Endothelial cell of umbilical vein (primary cell): Measurements from ENCODE around the gene HBP1. TPM values are rescaled to one million over a fixed set of nuclear protein-coding genes. Genes with fewer than 3 reads are reported as not detected.

Experiments used
- BruUV-seq: library from RNA; stranded (reverse); fragments of 400-500 nt; replicated peaks from 2 replicates; lab custom pipeline; 2021; lab: Mats Ljungman, UMichigan
- CTCF ChIA-PET: fragments of 300-600, 350-600 bp; sonication (Branson Sonifier 250); formaldehyde crosslinking; loops from one replicate; lab custom pipeline; 2021; ENCODE audit warnings: antibody characterized with exemption, inconsistent platforms; lab: Charles Lee
- POLR2A ChIA-PET: fragments of 300-600, 350-600 bp; sonication (Branson Sonifier 250); formaldehyde crosslinking; loops from one replicate; lab custom pipeline; 2021; ENCODE audit warnings: antibody characterized with exemption, inconsistent platforms; lab: Charles Lee
- DNase-seq: peaks from one replicate; pipeline ENCODE4 v3.0.0-alpha.2; 2011; ENCODE audit warnings: low read depth, low spot score
- FAIRE-seq: peaks from 2 replicates; lab custom pipeline; 2011; peaks lifted over from hg19 to GRCh38; lab: Jason Lieb, UNC
- H2AFZ ChIP-seq: 2 replicates; pipeline ENCODE4 v1.6.0; 2012; ENCODE audit warnings: low read depth, low read length, control low read depth, inconsistent platforms
- H3K27ac ChIP-seq: 2 replicates; pipeline ENCODE4 v1.5.1; 2011; ENCODE audit warnings: low read depth, mild to moderate bottlenecking, control low read depth, low read length, moderate library complexity; ENCODE audit not compliant: insufficient read depth
- H3K27me3 ChIP-seq, 2 experiments: 2 replicates each; pipeline versions ENCODE4 v1.6.0 to v1.6.1; 2011; ENCODE audit warnings: low read length in 2 of 2, mixed read lengths in 1 of 2; ENCODE audit not compliant: control insufficient read depth in 2 of 2, insufficient read depth in 2 of 2
- H3K36me3 ChIP-seq, 2 experiments: 2 replicates in 1 of 2; 3 replicates in 1 of 2; pipeline ENCODE4 v1.5.1; 2011; ENCODE audit warnings: low read length in 2 of 2, mild to moderate bottlenecking in 1 of 2, moderate library complexity in 1 of 2; ENCODE audit not compliant: control insufficient read depth in 2 of 2, insufficient read depth in 2 of 2; ENCODE audit errors: extremely low read depth in 1 of 2
- H3K4me1 ChIP-seq: 3 replicates; pipeline ENCODE4 v1.5.1; 2011; ENCODE audit warnings: mild to moderate bottlenecking, low read length; ENCODE audit not compliant: control insufficient read depth, insufficient read depth; ENCODE audit errors: extremely low read depth
- H3K4me2 ChIP-seq: 2 replicates; pipeline ENCODE4 v1.6.1; 2011; ENCODE audit warnings: low read length, control low read depth, mixed read lengths; ENCODE audit not compliant: insufficient read depth
- H3K4me3 ChIP-seq, 3 experiments: fragments of 200-600 bp in 1 of 3; sonication (generic), shearing (Covaris generic) in 1 of 3; replicated peaks in 1 of 3; 2 replicates each; pipeline ENCODE4 v1.5.1; 2011 to 2016; ENCODE audit warnings: control low read depth in 3 of 3, low read length in 3 of 3, mild to moderate bottlenecking in 2 of 3, inconsistent platforms in 1 of 3, low read depth in 1 of 3, moderate library complexity in 1 of 3; ENCODE audit not compliant: insufficient read depth in 1 of 3
- H3K79me2 ChIP-seq: 2 replicates; pipeline ENCODE4 v1.6.0; 2012; ENCODE audit warnings: low read length, inconsistent platforms; ENCODE audit not compliant: control insufficient read depth, insufficient read depth
- H3K9ac ChIP-seq: replicated peaks from 2 replicates; pipeline ENCODE3; 2011; ENCODE audit warnings: low read length, control low read depth; ENCODE audit not compliant: insufficient read depth; ENCODE audit errors: extremely low read depth
- H3K9me1 ChIP-seq: replicated peaks from 3 replicates; pipeline ENCODE4 v1.6.0; 2011; ENCODE audit warnings: mild to moderate bottlenecking, low read length; ENCODE audit not compliant: control insufficient read depth, insufficient read depth; ENCODE audit errors: extremely low read depth
- H3K9me3 ChIP-seq: replicated peaks from 2 replicates; pipeline ENCODE4 v1.5.1; 2012; ENCODE audit warnings: low read length, inconsistent platforms; ENCODE audit not compliant: control insufficient read depth, insufficient read depth
- H4K20me1 ChIP-seq: replicated peaks from 2 replicates; pipeline ENCODE3; 2011; ENCODE audit warnings: mild to moderate bottlenecking, low read length; ENCODE audit not compliant: control insufficient read depth, insufficient read depth; ENCODE audit errors: extremely low read depth
- EZH2 ChIP-seq: IDR thresholded peaks from 2 replicates; pipeline ENCODE4 v1.6.1; 2012; ENCODE audit warnings: borderline replicate concordance, low read depth, mild to moderate bottlenecking, moderate library complexity, low read length, inconsistent platforms; ENCODE audit not compliant: severe bottlenecking
- FOS ChIP-seq: IDR thresholded peaks from 2 replicates; pipeline ENCODE4 v1.6.1; 2011; ENCODE audit warnings: mild to moderate bottlenecking, low read length, moderate library complexity, borderline replicate concordance; ENCODE audit not compliant: insufficient read depth
- GATA2 ChIP-seq: IDR thresholded peaks from 2 replicates; pipeline ENCODE4 v1.7.0; 2011; ENCODE audit warnings: low read depth, mild to moderate bottlenecking, moderate library complexity, mixed read lengths, low read length; ENCODE audit not compliant: insufficient read length, insufficient read depth
- JUN ChIP-seq: IDR thresholded peaks from 2 replicates; pipeline ENCODE4 v1.6.1; 2011; ENCODE audit warnings: borderline replicate concordance, low read depth; ENCODE audit not compliant: insufficient read length, insufficient read depth
- MYC ChIP-seq: IDR thresholded peaks from one replicate; pipeline ENCODE4 v1.6.1; 2011; ENCODE audit warnings: mild to moderate bottlenecking, low read depth, low read length
- POLR2A ChIP-seq: IDR thresholded peaks from 2 replicates; pipeline ENCODE4 v1.6.1; 2012; ENCODE audit warnings: low read depth, mild to moderate bottlenecking, control low read depth, low read length
- POLR2AphosphoS5 ChIP-seq: IDR thresholded peaks from 2 replicates; pipeline ENCODE4 v1.6.1; 2012; ENCODE audit warnings: low read depth, mild to moderate bottlenecking, control low read depth, low read length, moderate library complexity; ENCODE audit not compliant: insufficient read depth
- dilution Hi-C: fragments of 300-500 bp; cut with MboI; formaldehyde crosslinking; loops from one replicate; pipeline ENCODE4 v1.15.0; 2019; ENCODE audit warnings: low sequenced_read_pairs; ENCODE audit not compliant: extremely low pct_ligation_motif_present
- intact Hi-C: fragments of 100-400 bp; cut with micrococcal nuclease; formaldehyde crosslinking; loops from one replicate; pipeline ENCODE4 v1.10.0; 2022
- polyA plus RNA-seq, 4 experiments: library from polyadenylated mRNA; depleted of rRNA in 3 of 4; stranded (reverse) in 3 of 4; unstranded in 1 of 4; fragments of >200 nt; gene quantifications; 2 replicates each; pipeline versions ENCODE4 v1.2.1 to v1.2.3, GENCODE V29; 2011 to 2012; ENCODE audit warnings: missing spikeins in 1 of 4
- total RNA-seq: library from RNA; stranded (reverse); gene quantifications from 2 replicates; pipeline ENCODE4 v1.2.3, GENCODE V29; 2021
- TF ChIP-seq, protein P1 (sequence below): IDR thresholded peaks from 2 replicates; pipeline ENCODE4 v1.6.1; 2011; ENCODE audit not compliant: insufficient read depth, insufficient read length
- TF ChIP-seq, protein P2 (sequence below), 2 donors: IDR thresholded peaks; 1 replicate in 1 of 2; 2 replicates in 1 of 2; pipeline ENCODE4 v1.5.1; 2011; ENCODE audit warnings: low read length in 2 of 2, mild to moderate bottlenecking in 2 of 2, moderate library complexity in 2 of 2, control low read depth in 1 of 2, inconsistent platforms in 1 of 2, low read depth in 1 of 2; ENCODE audit not compliant: insufficient read depth in 1 of 2; ENCODE audit errors: extremely low read depth in 1 of 2

HBP1 gene
- total and polyA plus RNA-seq, 2 donors (not counting 3 experiments of a cell fraction or from before 2014, with no cell fraction given), result 49.6 to 63.4 TPM

DNA sequence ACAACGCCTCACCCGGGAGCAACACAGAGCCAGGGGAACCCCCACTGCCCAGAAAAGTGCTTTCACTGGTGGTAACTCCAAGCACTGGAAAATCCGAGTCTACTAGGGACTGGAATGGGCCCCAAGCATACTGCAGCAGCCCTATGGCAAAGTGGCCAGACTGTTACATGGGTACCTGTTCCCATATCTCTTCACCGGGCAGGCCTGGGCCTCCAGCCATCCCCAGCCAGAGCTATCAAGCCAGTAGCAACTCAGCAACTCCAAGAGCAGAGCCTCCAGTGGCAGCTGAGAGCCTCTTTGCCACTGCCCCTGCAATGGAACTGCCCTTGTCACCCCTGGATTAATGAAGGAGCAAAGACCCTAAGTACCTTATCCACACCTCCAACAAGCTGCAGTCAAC lies 73.5 kb downstream of the HBP1 start:
- POLR2A ChIA-PET, result no interaction called here
- CTCF ChIA-PET, result no interaction called here
- Histone ChIP-seq H3K4me3 (no peak overlapping the region), H3K9ac (no peak overlapping the region), H3K9me1 (no peaks in the 10 kb centered on the region), H3K9me3 (no peaks in the 10 kb centered on the region), H3K36me3 (no peaks in the 10 kb centered on the region), H3K4me1 (no peaks in the 10 kb centered on the region), H4K20me1 (no peaks in the 10 kb centered on the region), H3K4me2 (no peak overlapping the region), H2AFZ (no peak overlapping the region), H3K27ac (no peak overlapping the region), H3K79me2 (no peaks in the 10 kb centered on the region), H3K27me3 (no peaks in the 10 kb centered on the region)
- dilution Hi-C loops (no loop called here), intact Hi-C loops (no loop called here)
- no peak for TF ChIP-seq POLR2A
- TF ChIP-seq, protein P1, sequence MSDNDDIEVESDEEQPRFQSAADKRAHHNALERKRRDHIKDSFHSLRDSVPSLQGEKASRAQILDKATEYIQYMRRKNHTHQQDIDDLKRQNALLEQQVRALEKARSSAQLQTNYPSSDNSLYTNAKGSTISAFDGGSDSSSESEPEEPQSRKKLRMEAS, result no peak
- TF ChIP-seq, protein P2, sequence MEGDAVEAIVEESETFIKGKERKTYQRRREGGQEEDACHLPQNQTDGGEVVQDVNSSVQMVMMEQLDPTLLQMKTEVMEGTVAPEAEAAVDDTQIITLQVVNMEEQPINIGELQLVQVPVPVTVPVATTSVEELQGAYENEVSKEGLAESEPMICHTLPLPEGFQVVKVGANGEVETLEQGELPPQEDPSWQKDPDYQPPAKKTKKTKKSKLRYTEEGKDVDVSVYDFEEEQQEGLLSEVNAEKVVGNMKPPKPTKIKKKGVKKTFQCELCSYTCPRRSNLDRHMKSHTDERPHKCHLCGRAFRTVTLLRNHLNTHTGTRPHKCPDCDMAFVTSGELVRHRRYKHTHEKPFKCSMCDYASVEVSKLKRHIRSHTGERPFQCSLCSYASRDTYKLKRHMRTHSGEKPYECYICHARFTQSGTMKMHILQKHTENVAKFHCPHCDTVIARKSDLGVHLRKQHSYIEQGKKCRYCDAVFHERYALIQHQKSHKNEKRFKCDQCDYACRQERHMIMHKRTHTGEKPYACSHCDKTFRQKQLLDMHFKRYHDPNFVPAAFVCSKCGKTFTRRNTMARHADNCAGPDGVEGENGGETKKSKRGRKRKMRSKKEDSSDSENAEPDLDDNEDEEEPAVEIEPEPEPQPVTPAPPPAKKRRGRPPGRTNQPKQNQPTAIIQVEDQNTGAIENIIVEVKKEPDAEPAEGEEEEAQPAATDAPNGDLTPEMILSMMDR (IDR thresholded peaks at IDR 0.05; ENCODE audit: extremely low read depth in 1 of 2, insufficient read depth in 1 of 2, low read depth in 1 of 2, low read length in 2 of 2), result no peak
- TF ChIP-seq GATA2, result no peak
- no peak for TF ChIP-seq POLR2AphosphoS5
- TF ChIP-seq FOS, result no peak
- no peak for TF ChIP-seq EZH2
- TF ChIP-seq MYC, result no peak
- TF ChIP-seq JUN, result no peak
- DNase-seq (no peak), FAIRE-seq (no peak)
- BruUV-seq, result no TSS peak
